ENCODE data around the gene G3BP1. TPM values are rescaled to one million over a fixed set of nuclear protein-coding genes. Genes with fewer than 3 reads are reported as not detected.

G3BP1 gene
- total and polyA plus RNA-seq, 4 donors: 26.9 to 144 (median 62.7) TPM

- TF ChIP-seq REST (IDR thresholded peaks at IDR 0.05): no peak
- no peak for TF ChIP-seq YY1 (IDR thresholded peaks at IDR 0.05)
- no peak for TF ChIP-seq HNF4A (conservative IDR thresholded peaks at IDR 0.05)
- no peak for TF ChIP-seq MAX (IDR thresholded peaks at IDR 0.05)
- TF ChIP-seq GABPA (IDR thresholded peaks at IDR 0.05 in 1 of 2, conservative IDR thresholded peaks at IDR 0.05 in 1 of 2): no peak
- no peak for TF ChIP-seq CTCF (IDR thresholded peaks at IDR 0.05; ENCODE audit: low read depth, low read length, missing input control)
- TF ChIP-seq JUND (IDR thresholded peaks at IDR 0.05): no peak
These were observed 27.7 kb downstream of the G3BP1 start (continued) for GRCh38 chr5:151799407-151799806.

GRCh38 chr5:151800532-151800931 lies 28.8 kb downstream of the G3BP1 start:
- peaks cover 19 to 75% (median 66%) of the 10 kb centered on the region in 4 donors for H3K36me3 ChIP-seq (ENCODE audit: control insufficient read depth in 4 of 4, insufficient read depth in 3 of 4, low read depth in 1 of 4, low read length in 3 of 4)
- no peak overlapping the region for H3K4me3 ChIP-seq (ENCODE audit: low read depth in 1 of 3, low read length in 3 of 3)
- H3K27ac ChIP-seq (ENCODE audit: low read depth in 1 of 2, low read length in 2 of 2): no peak overlapping the region
- no peak overlapping the region for H3K9ac ChIP-seq (ENCODE audit: low read depth in 1 of 2, low read length in 2 of 2)
- 78% methylated on average over 2 of the region's 2 CpGs for WGBS
- H3K9me3 ChIP-seq (ENCODE audit: control insufficient read depth in 4 of 4, low read length in 3 of 4): no peaks in the 10 kb centered on the region
- no peaks in the 10 kb centered on the region for H3K27me3 ChIP-seq (ENCODE audit: control insufficient read depth in 4 of 4, insufficient read depth in 4 of 4, low read length in 3 of 4)
- H3K4me1 ChIP-seq (ENCODE audit: control insufficient read depth in 4 of 4, insufficient read depth in 4 of 4, low read length in 3 of 4): no peaks in the 10 kb centered on the region
- TF ChIP-seq JUND (IDR thresholded peaks at IDR 0.05) (no peak), ATF3 (IDR thresholded peaks at IDR 0.05) (no peak), SP1 (IDR thresholded peaks at IDR 0.05) (no peak), MAX (IDR thresholded peaks at IDR 0.05) (no peak), RXRA (IDR thresholded peaks at IDR 0.05) (no peak), FOXA1 (IDR thresholded peaks at IDR 0.05) (no peak), YY1 (IDR thresholded peaks at IDR 0.05) (no peak), TAF1 (conservative IDR thresholded peaks at IDR 0.05) (no peak), RAD21 (IDR thresholded peaks at IDR 0.05) (no peak), GABPA (IDR thresholded peaks at IDR 0.05 in 1 of 2, conservative IDR thresholded peaks at IDR 0.05 in 1 of 2) (no peak), NR2F2 (IDR thresholded peaks at IDR 0.05) (no peak), FOXA2 (IDR thresholded peaks at IDR 0.05) (no peak)
- no peak for DNase-seq (ENCODE audit: low spot score)
